ENCODE results near the gene ABCB9. TPM values are rescaled to one million over a fixed set of nuclear protein-coding genes. Genes with fewer than 3 reads are reported as not detected.
"Not testable (repeated sequence)": the region's sequence is repeated elsewhere in the genome, so short reads cannot be mapped to it uniquely, and the experiment has no call there.

Gene ABCB9
- total RNA-seq, 1 donor from 2014 or later: 4.2 TPM

GRCh38 chr12:122895320-122895703, 71.0 kb downstream of the ABCB9 start:
- no peak for DNase-seq (ENCODE audit: extremely low spot score in 2 of 2)
- TF ChIP-seq POLR2A (IDR thresholded peaks at IDR 0.05) (no peak), POLR2AphosphoS5 (IDR thresholded peaks at IDR 0.05; ENCODE audit: insufficient read depth in 1 of 2, low read depth in 1 of 2) (no peak)
- TF ChIP-seq, protein P1, sequence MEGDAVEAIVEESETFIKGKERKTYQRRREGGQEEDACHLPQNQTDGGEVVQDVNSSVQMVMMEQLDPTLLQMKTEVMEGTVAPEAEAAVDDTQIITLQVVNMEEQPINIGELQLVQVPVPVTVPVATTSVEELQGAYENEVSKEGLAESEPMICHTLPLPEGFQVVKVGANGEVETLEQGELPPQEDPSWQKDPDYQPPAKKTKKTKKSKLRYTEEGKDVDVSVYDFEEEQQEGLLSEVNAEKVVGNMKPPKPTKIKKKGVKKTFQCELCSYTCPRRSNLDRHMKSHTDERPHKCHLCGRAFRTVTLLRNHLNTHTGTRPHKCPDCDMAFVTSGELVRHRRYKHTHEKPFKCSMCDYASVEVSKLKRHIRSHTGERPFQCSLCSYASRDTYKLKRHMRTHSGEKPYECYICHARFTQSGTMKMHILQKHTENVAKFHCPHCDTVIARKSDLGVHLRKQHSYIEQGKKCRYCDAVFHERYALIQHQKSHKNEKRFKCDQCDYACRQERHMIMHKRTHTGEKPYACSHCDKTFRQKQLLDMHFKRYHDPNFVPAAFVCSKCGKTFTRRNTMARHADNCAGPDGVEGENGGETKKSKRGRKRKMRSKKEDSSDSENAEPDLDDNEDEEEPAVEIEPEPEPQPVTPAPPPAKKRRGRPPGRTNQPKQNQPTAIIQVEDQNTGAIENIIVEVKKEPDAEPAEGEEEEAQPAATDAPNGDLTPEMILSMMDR (IDR thresholded peaks at IDR 0.05): no peak
- Histone ChIP-seq H3K9me3 (no peaks in the 10 kb centered on the region), H3K36me3 (no peaks in the 10 kb centered on the region), H3K4me3 (peak overlapping the region; percentile 94 to 97), H3K27me3 (no peaks in the 10 kb centered on the region), H3K27ac (peak overlapping the region; percentile 95), H3K4me1 (peaks cover 49% of the 10 kb centered on the region)
- intact Hi-C loops (cut with DNase I): no loop called here

- Histone ChIP-seq H3K9me3 (no peaks in the 10 kb centered on the region), H3K4me3 (peak overlapping the region; percentile 94 to 97), H3K36me3 (no peaks in the 10 kb centered on the region), H3K27ac (peak overlapping the region; percentile 95), H3K4me1 (peaks cover 56% of the 10 kb centered on the region), H3K27me3 (no peaks in the 10 kb centered on the region)
- no peak for TF ChIP-seq POLR2A (IDR thresholded peaks at IDR 0.05)
- no peak for TF ChIP-seq POLR2AphosphoS5 (IDR thresholded peaks at IDR 0.05; ENCODE audit: insufficient read depth in 1 of 2, low read depth in 1 of 2)
- TF ChIP-seq, protein P1 (IDR thresholded peaks at IDR 0.05): no peak
- DNase-seq (ENCODE audit: extremely low spot score in 2 of 2): no peak
- intact Hi-C loops (cut with DNase I): no loop called here
These were observed 71.8 kb downstream of the ABCB9 start for GRCh38 chr12:122894193-122895121.

GRCh38 chr12:122893208-122894153, 72.8 kb downstream of the ABCB9 start:
- no peak for TF ChIP-seq POLR2A (IDR thresholded peaks at IDR 0.05)
- TF ChIP-seq, protein P1 (IDR thresholded peaks at IDR 0.05): no peak
- TF ChIP-seq POLR2AphosphoS5 (IDR thresholded peaks at IDR 0.05; ENCODE audit: insufficient read depth in 1 of 2, low read depth in 1 of 2): no peak

GRCh38 chr12:122892724-122893123, 73.5 kb downstream of the ABCB9 start:
- DNase-seq (ENCODE audit: extremely low spot score in 2 of 2); H3K27me3 ChIP-seq; H3K36me3 ChIP-seq; H3K9me3 ChIP-seq; H3K4me3 ChIP-seq; intact Hi-C loops (cut with DNase I): not testable (repeated sequence)
- H3K27ac ChIP-seq: peak overlapping the region; percentile 27
- H3K4me1 ChIP-seq: peaks cover 73% of the 10 kb centered on the region

More at GRCh38 chr12:122893208-122894153, 72.8 kb downstream of the ABCB9 start:
- no peaks in the 10 kb centered on the region for H3K27me3 ChIP-seq
- intact Hi-C loops (cut with DNase I): no loop called here
- H3K4me1 ChIP-seq: peaks cover 65% of the 10 kb centered on the region
- DNase-seq (ENCODE audit: extremely low spot score in 2 of 2): no peak
- no peaks in the 10 kb centered on the region for H3K9me3 ChIP-seq
- H3K4me3 ChIP-seq: peak overlapping the region; percentile 94 to 97
- H3K27ac ChIP-seq: peak overlapping the region; percentile 95
- no peaks in the 10 kb centered on the region for H3K36me3 ChIP-seq
